Cardiac fibroblast (primary cell): ENCODE data around the gene ZFYVE1.
A peak's percentile ranks its signal among the peaks of the same experiment; 100 is the strongest.

Experiments
- DNase-seq, 2 donors: peaks; one replicate each; pipeline versions ENCODE4 v3.0.0 to v3.0.0-alpha.2; 2010; ENCODE audit warnings: low read depth in 2 of 2
- H3K4me3 ChIP-seq, 2 donors: replicated peaks in 1 of 2; 1 replicate in 1 of 2; 2 replicates in 1 of 2; pipeline ENCODE4 v1.5.1; 2011; ENCODE audit warnings: low read depth in 2 of 2, low read length in 2 of 2, mild to moderate bottlenecking in 2 of 2, moderate library complexity in 1 of 2
- CTCF ChIP-seq: IDR thresholded peaks from one replicate; pipeline ENCODE4 v1.5.1; 2011; ENCODE audit warnings: low read depth, mild to moderate bottlenecking, low read length, inconsistent platforms

The ZFYVE1 gene

GRCh38 chr14:73026845-73027542 lies at the start of gene ZFYVE1:
Gene ZFYVE1, minus strand, starts transcription at chr14:73027106. Its CDS starts 2,598 bp downstream, at chr14:73024508.
- H3K4me3 ChIP-seq = peak within 1 kb of the TSS; percentile 70 to 81
- no peak for TF ChIP-seq CTCF
- DNase-seq = peak; percentile 99

GRCh38 chr14:73069585-73069984 lies 42.7 kb upstream of the ZFYVE1 start:
- H3K4me3 ChIP-seq = no peak overlapping the region
- DNase-seq = no peak
- TF ChIP-seq CTCF = no peak

GRCh38 chr14:73058922-73059673 lies 32.2 kb upstream of the ZFYVE1 start:
- peak overlapping the region; percentile 92 to 96 for H3K4me3 ChIP-seq
- peak; percentile 41 to 62 for DNase-seq
- TF ChIP-seq CTCF = no peak

GRCh38 chr14:73058224-73058921 lies 31.5 kb upstream of the ZFYVE1 start, which contains the start of gene RBM25:
Gene RBM25, plus strand, starts transcription at chr14:73058534. Its CDS starts 13,108 bp downstream, at chr14:73071642.
- peak within 1 kb of the TSS; percentile 92 to 96 for H3K4me3 ChIP-seq
- peak; percentile 99 for DNase-seq
- no peak for TF ChIP-seq CTCF

- DNase-seq = no peak
- TF ChIP-seq CTCF = no peak
- H3K4me3 ChIP-seq = peak overlapping the region; percentile 51 to 96
Observed at GRCh38 chr14:73057944-73058223, 31.0 kb upstream of the ZFYVE1 start.

- no peak overlapping the region for H3K4me3 ChIP-seq
- no peak for TF ChIP-seq CTCF
- no peak for DNase-seq
Observed at GRCh38 chr14:73055251-73055650, 28.3 kb upstream of the ZFYVE1 start.
